H1 (cell line): ENCODE data around the gene GLDC. TPM values are rescaled to one million over a fixed set of nuclear protein-coding genes. Genes with fewer than 3 reads are reported as not detected.

Experiments used
- CHD1 ChIP-seq: IDR thresholded peaks from 2 replicates; pipeline ENCODE4 v1.6.1; 2012; ENCODE audit warnings: low read depth, low read length, improper control_type of control experiment
- polyA plus RNA-seq, 7 experiments: library from polyadenylated mRNA; depleted of rRNA in 3 of 7; stranded (reverse) in 5 of 7; unstranded in 2 of 7; fragments of >200 nt in 5 of 7; fragments of 200-250 nt in 2 of 7; gene quantifications; 1 replicate in 5 of 7; 2 replicates in 1 of 7; 4 replicates in 1 of 7; pipeline versions ENCODE4 v1.2.1 to v1.2.3, GENCODE V29; 2011 to 2013; ENCODE audit warnings: missing spikeins in 2 of 7, mixed read lengths in 2 of 7
- total RNA-seq: library from RNA; stranded (reverse); fragmentation: NEBNext Ultra II Directional; extraction: Animal tissue kit (Norgen Biotek cat#: 25700); gene quantifications from 2 replicates; pipeline ENCODE4 v1.2.1, GENCODE V29; 2021

Gene GLDC
- total and polyA plus RNA-seq, 2 of the 8 experiments (the other 6 are each of a cell fraction or from before 2014, with no cell fraction given) = 48.8 to 101 TPM

DNA sequence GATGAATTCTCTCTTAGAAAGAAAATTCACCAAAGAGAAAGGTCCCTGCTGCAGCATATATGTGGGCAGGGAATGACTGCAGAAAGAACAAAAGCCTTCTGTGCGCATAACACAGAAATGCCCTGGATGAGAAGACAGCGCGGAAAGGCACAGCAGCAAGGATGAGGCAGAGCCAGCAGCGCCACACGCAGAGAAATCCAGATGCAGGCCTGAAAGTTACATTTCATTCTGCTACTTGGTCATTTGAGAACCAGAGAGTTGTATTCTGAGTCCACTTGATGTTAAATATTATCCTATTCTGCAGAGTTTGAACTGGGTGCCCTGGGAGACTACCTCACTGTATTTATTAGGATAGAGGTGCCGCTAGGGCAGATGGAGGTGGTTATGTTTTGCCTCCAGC lies 68.5 kb downstream of the GLDC start (continued):
- no peak for TF ChIP-seq CHD1
